HepG2 (cell line): ENCODE measurements around the gene KLHDC1. TPM values are rescaled to one million over a fixed set of nuclear protein-coding genes. Genes with fewer than 3 reads are reported as not detected.

ENCODE experiments used
- ARHGAP35 ChIP-seq: sonication (generic); formaldehyde crosslinking; IDR thresholded peaks from 2 replicates; pipeline ENCODE4 v1.9.0; 2022; ENCODE audit warnings: mild to moderate bottlenecking, inconsistent platforms, moderate library complexity, missing genetic modification reagents, borderline replicate concordance
- CREM ChIP-seq, 2 experiments: sonication (generic) in 1 of 2; formaldehyde crosslinking in 1 of 2; IDR thresholded peaks; 2 replicates each; pipeline versions ENCODE4 v1.4.0 to v1.6.1; 2016 to 2020; ENCODE audit warnings: antibody characterized with exemption in 1 of 2, mild to moderate bottlenecking in 1 of 2, missing genetic modification reagents in 1 of 2
- ELF3 ChIP-seq: IDR thresholded peaks from 2 replicates; pipeline ENCODE4 v1.6.1; 2016; ENCODE audit warnings: missing genetic modification reagents, missing compliant biosample characterization
- ESRRA ChIP-seq: sonication (generic); formaldehyde crosslinking; IDR thresholded peaks from 2 replicates; pipeline ENCODE4 v1.5.1; 2020; ENCODE audit warnings: mild to moderate bottlenecking, low read depth, missing genetic modification reagents
- HMG20B ChIP-seq: conservative IDR thresholded peaks from 2 replicates; pipeline ENCODE4 v1.6.1; 2016; ENCODE audit warnings: missing genetic modification reagents, missing compliant biosample characterization
- HOXA5 ChIP-seq: sonication (generic); formaldehyde crosslinking; IDR thresholded peaks from 2 replicates; pipeline ENCODE4 v1.4.0; 2020; ENCODE audit warnings: missing genetic modification reagents
- HOXA7 ChIP-seq: sonication (generic); formaldehyde crosslinking; IDR thresholded peaks from 2 replicates; pipeline ENCODE4 v1.8.1; 2022; ENCODE audit warnings: mild to moderate bottlenecking, missing genetic modification reagents, moderate library complexity
- ISL2 ChIP-seq: sonication (generic); formaldehyde crosslinking; IDR thresholded peaks from 2 replicates; pipeline ENCODE4 v1.5.0; 2020; ENCODE audit warnings: missing genetic modification reagents
- POGZ ChIP-seq: sonication (generic); formaldehyde crosslinking; IDR thresholded peaks from 2 replicates; pipeline ENCODE4 v1.4.0; 2020; ENCODE audit warnings: mild to moderate bottlenecking, missing genetic modification reagents
- RAD51 ChIP-seq: fragments of 450-650 bp; IDR thresholded peaks from 2 replicates; pipeline ENCODE4 v1.6.1; 2016; ENCODE audit warnings: borderline replicate concordance
- RARA ChIP-seq: IDR thresholded peaks from 2 replicates; pipeline ENCODE4 v1.6.1; 2016; ENCODE audit warnings: missing genetic modification reagents, missing compliant biosample characterization
- RCOR2 ChIP-seq: IDR thresholded peaks from 2 replicates; pipeline ENCODE4 v1.6.1; 2016; ENCODE audit warnings: missing biosample characterization, missing genetic modification reagents
- SP5 ChIP-seq: IDR thresholded peaks from 2 replicates; pipeline ENCODE4 v1.6.1; 2016; ENCODE audit warnings: low read depth, borderline replicate concordance
- TBL1XR1 ChIP-seq: fragments of 150-350 bp; IDR thresholded peaks from 2 replicates; pipeline ENCODE4 v1.6.1; 2014; ENCODE audit warnings: borderline replicate concordance, low read length; ENCODE audit not compliant: partially characterized antibody
- ZNF317 ChIP-seq: sonication (generic); formaldehyde crosslinking; IDR thresholded peaks from 2 replicates; pipeline ENCODE4 v1.5.0; 2020; ENCODE audit warnings: mild to moderate bottlenecking, missing genetic modification reagents
- ZNF432 ChIP-seq: sonication (generic); formaldehyde crosslinking; IDR thresholded peaks from 2 replicates; pipeline ENCODE4 v1.5.0; 2020; ENCODE audit warnings: missing genetic modification reagents, mild to moderate bottlenecking, borderline replicate concordance
- ZNF496 ChIP-seq: sonication (generic); formaldehyde crosslinking; IDR thresholded peaks from 2 replicates; pipeline ENCODE4 v1.8.1; 2023; ENCODE audit warnings: mild to moderate bottlenecking, moderate library complexity, missing genetic modification reagents; ENCODE audit not compliant: insufficient replicate concordance
- ZSCAN9 ChIP-seq: IDR thresholded peaks from 2 replicates; pipeline ENCODE4 v1.6.1; 2016; ENCODE audit warnings: borderline replicate concordance
- polyA plus RNA-seq, 8 experiments: library from polyadenylated mRNA; depleted of rRNA in 3 of 8; stranded (reverse) in 7 of 8; unstranded in 1 of 8; fragments of >200 nt; fragmentation: Illumina TruSeq in 4 of 8; extraction: Trizol in 4 of 8; gene quantifications; 2 replicates each; pipeline versions ENCODE4 v1.2.1 to v1.2.3, GENCODE V29; 2011 to 2016; ENCODE audit warnings: low read depth in 4 of 8, missing spikeins in 1 of 8, mixed read lengths in 1 of 8; ENCODE audit not compliant: insufficient read depth in 1 of 8
- total RNA-seq, 5 experiments: library from RNA; depleted of rRNA; stranded (reverse); fragments of >200 nt; fragmentation: Illumina TruSeq; extraction: Trizol; gene quantifications; 2 replicates each; pipeline ENCODE4 v1.2.3, GENCODE V29; 2016; ENCODE audit warnings: low read depth in 1 of 5
- TF ChIP-seq, protein P1 (sequence below): IDR thresholded peaks from 2 replicates; pipeline ENCODE4 v1.6.1; 2016; ENCODE audit warnings: low read depth, control low read depth
- TF ChIP-seq, protein P2 (sequence below): sonication (generic); formaldehyde crosslinking; IDR thresholded peaks from 2 replicates; pipeline ENCODE4 v1.5.1; 2020; ENCODE audit warnings: mild to moderate bottlenecking, missing genetic modification reagents, moderate library complexity
- TF ChIP-seq, protein P3 (sequence below): sonication (generic); formaldehyde crosslinking; IDR thresholded peaks from 2 replicates; pipeline ENCODE4 v1.8.0; 2022; ENCODE audit warnings: mild to moderate bottlenecking, missing genetic modification reagents
- TF ChIP-seq, protein P4 (sequence below): sonication (generic); formaldehyde crosslinking; IDR thresholded peaks from 2 replicates; pipeline ENCODE4 v1.9.0; 2022; ENCODE audit warnings: low read depth, missing genetic modification reagents

Gene KLHDC1
- total and polyA plus RNA-seq, 2 of the 13 experiments (the other 11 are each of a cell fraction or from before 2014, with no cell fraction given): 0.11 TPM; not detected in 1

DNA sequence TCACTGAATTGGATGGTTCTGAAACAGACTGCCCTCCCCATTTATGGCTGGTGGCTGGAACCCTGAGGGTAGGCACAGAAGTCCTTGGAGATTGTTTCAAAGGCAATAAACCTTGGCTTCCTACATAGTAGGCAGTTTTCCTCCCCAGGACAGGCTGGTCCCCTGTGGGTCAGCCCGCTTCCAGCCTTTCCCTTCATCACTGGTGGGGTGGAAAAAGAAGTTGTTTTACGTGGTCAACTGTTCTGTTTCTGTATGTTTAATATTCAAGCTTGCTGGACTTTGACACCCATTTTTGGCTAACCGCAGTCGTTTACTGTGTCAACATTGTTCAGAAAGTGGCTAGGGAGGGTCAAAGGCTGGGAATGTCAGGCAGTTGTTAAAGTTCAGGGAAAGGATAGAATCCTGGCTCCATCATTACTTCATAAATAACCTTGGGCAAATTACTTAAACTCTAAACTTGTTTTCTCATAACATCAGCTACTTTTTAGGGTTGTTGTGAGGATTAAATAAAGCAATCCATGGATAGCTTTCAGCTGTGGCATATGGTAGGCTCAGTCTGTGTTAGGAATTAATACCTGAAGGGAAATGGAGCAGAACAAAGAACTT is 77.4 kb downstream of the KLHDC1 start (continued):
- TF ChIP-seq RCOR2 (CRISPR knock-in tag): peak; percentile 37; the same call in 1 of the 2 replicates
- no peak for TF ChIP-seq ZNF496
- peak; percentile 53; the same call in 1 of the 2 replicates for TF ChIP-seq ESRRA (CRISPR knock-in tag)
- TF ChIP-seq POGZ: 0 out of 2 replicates have a peak, but pooled peaks have one; percentile 48
- TF ChIP-seq, protein P1, sequence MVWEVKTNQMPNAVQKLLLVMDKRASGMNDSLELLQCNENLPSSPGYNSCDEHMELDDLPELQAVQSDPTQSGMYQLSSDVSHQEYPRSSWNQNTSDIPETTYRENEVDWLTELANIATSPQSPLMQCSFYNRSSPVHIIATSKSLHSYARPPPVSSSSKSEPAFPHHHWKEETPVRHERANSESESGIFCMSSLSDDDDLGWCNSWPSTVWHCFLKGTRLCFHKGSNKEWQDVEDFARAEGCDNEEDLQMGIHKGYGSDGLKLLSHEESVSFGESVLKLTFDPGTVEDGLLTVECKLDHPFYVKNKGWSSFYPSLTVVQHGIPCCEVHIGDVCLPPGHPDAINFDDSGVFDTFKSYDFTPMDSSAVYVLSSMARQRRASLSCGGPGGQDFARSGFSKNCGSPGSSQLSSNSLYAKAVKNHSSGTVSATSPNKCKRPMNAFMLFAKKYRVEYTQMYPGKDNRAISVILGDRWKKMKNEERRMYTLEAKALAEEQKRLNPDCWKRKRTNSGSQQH (CRISPR knock-in tag): no peak
- peak; percentile 86 for TF ChIP-seq HMG20B (CRISPR knock-in tag)
- TF ChIP-seq, protein P2, sequence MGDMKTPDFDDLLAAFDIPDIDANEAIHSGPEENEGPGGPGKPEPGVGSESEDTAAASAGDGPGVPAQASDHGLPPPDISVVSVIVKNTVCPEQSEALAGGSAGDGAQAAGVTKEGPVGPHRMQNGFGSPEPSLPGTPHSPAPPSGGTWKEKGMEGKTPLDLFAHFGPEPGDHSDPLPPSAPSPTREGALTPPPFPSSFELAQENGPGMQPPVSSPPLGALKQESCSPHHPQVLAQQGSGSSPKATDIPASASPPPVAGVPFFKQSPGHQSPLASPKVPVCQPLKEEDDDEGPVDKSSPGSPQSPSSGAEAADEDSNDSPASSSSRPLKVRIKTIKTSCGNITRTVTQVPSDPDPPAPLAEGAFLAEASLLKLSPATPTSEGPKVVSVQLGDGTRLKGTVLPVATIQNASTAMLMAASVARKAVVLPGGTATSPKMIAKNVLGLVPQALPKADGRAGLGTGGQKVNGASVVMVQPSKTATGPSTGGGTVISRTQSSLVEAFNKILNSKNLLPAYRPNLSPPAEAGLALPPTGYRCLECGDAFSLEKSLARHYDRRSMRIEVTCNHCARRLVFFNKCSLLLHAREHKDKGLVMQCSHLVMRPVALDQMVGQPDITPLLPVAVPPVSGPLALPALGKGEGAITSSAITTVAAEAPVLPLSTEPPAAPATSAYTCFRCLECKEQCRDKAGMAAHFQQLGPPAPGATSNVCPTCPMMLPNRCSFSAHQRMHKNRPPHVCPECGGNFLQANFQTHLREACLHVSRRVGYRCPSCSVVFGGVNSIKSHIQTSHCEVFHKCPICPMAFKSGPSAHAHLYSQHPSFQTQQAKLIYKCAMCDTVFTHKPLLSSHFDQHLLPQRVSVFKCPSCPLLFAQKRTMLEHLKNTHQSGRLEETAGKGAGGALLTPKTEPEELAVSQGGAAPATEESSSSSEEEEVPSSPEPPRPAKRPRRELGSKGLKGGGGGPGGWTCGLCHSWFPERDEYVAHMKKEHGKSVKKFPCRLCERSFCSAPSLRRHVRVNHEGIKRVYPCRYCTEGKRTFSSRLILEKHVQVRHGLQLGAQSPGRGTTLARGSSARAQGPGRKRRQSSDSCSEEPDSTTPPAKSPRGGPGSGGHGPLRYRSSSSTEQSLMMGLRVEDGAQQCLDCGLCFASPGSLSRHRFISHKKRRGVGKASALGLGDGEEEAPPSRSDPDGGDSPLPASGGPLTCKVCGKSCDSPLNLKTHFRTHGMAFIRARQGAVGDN (CRISPR knock-in tag): no peak
- peak; percentile 100 for TF ChIP-seq RARA (CRISPR knock-in tag)
- TF ChIP-seq, protein P3, sequence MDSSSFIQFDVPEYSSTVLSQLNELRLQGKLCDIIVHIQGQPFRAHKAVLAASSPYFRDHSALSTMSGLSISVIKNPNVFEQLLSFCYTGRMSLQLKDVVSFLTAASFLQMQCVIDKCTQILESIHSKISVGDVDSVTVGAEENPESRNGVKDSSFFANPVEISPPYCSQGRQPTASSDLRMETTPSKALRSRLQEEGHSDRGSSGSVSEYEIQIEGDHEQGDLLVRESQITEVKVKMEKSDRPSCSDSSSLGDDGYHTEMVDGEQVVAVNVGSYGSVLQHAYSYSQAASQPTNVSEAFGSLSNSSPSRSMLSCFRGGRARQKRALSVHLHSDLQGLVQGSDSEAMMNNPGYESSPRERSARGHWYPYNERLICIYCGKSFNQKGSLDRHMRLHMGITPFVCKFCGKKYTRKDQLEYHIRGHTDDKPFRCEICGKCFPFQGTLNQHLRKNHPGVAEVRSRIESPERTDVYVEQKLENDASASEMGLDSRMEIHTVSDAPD (CRISPR knock-in tag): peak; percentile 82; the same call in 1 of the 2 replicates
- no peak for TF ChIP-seq RAD51
- peak; percentile 88 for TF ChIP-seq CREM (IDR thresholded peaks at IDR 0.05)
- TF ChIP-seq CREM (CRISPR knock-in tag; IDR thresholded peaks at IDR 0.05): no peak
- TF ChIP-seq ARHGAP35: no peak
- peak; percentile 44; the same call in 1 of the 2 replicates for TF ChIP-seq ZNF317 (CRISPR knock-in tag)
- peak; percentile 74; the same call in 1 of the 2 replicates for TF ChIP-seq SP5 (CRISPR knock-in tag)
- TF ChIP-seq HOXA5 (CRISPR knock-in tag): 0 out of 2 replicates have a peak, but pooled peaks have one; percentile 61
- peak; percentile 52 for TF ChIP-seq ELF3 (CRISPR knock-in tag)
- TF ChIP-seq ISL2 (CRISPR knock-in tag): peak; percentile 86
- TF ChIP-seq, protein P4, sequence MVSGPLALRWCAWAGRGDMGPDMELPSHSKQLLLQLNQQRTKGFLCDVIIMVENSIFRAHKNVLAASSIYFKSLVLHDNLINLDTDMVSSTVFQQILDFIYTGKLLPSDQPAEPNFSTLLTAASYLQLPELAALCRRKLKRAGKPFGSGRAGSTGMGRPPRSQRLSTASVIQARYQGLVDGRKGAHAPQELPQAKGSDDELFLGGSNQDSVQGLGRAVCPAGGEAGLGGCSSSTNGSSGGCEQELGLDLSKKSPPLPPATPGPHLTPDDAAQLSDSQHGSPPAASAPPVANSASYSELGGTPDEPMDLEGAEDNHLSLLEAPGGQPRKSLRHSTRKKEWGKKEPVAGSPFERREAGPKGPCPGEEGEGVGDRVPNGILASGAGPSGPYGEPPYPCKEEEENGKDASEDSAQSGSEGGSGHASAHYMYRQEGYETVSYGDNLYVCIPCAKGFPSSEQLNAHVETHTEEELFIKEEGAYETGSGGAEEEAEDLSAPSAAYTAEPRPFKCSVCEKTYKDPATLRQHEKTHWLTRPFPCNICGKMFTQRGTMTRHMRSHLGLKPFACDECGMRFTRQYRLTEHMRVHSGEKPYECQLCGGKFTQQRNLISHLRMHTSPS (CRISPR knock-in tag): 0 out of 2 replicates have a peak, but pooled peaks have one; percentile 31
- TF ChIP-seq ZSCAN9 (CRISPR knock-in tag): peak; percentile 93
- no peak for TF ChIP-seq HOXA7 (CRISPR knock-in tag)
- TF ChIP-seq ZNF432 (CRISPR knock-in tag): no peak
- TF ChIP-seq TBL1XR1: peak; percentile 85
